Measurements from ENCODE around the gene SHROOM1.
A peak's percentile ranks its signal among the peaks of the same experiment; 100 is the strongest.
"Not testable (repeated sequence)": the region's sequence is repeated elsewhere in the genome, so short reads cannot be mapped to it uniquely, and the experiment has no call there.

The SHROOM1 gene

GRCh38 chr5:132830436-132831094 is at the start of gene SHROOM1:
SHROOM1 (minus strand) TSS chr5:132830647; CDS start chr5:132826140, 4,507 bp downstream.
- peak; percentile 80 for DNase-seq (ENCODE audit: low spot score)

GRCh38 chr5:132877938-132878337 is 47.5 kb upstream of the SHROOM1 start:
- no peak for DNase-seq (ENCODE audit: low spot score)

- DNase-seq (ENCODE audit: low spot score): no peak
Observed at GRCh38 chr5:132877466-132877865, 47.0 kb upstream of the SHROOM1 start.

- DNase-seq (ENCODE audit: low spot score): no peak
Observed at GRCh38 chr5:132876020-132876759, 45.7 kb upstream of the SHROOM1 start.

GRCh38 chr5:132873930-132874271 is 43.5 kb upstream of the SHROOM1 start:
- DNase-seq (ENCODE audit: low spot score): no peak

GRCh38 chr5:132873119-132873929 is 42.9 kb upstream of the SHROOM1 start, which contains the start of gene LEAP2:
LEAP2 (plus strand) TSS chr5:132873668; CDS start chr5:132873695, 27 bp downstream.
- no peak for DNase-seq (ENCODE audit: low spot score)

- DNase-seq (ENCODE audit: low spot score): no peak
Observed at GRCh38 chr5:132872788-132873118, 42.3 kb upstream of the SHROOM1 start.

- no peak for DNase-seq (ENCODE audit: low spot score)
Observed at GRCh38 chr5:132871459-132872284, 41.2 kb upstream of the SHROOM1 start.

GRCh38 chr5:132870801-132871200 is 40.4 kb upstream of the SHROOM1 start:
- DNase-seq (ENCODE audit: low spot score): no peak

- DNase-seq (ENCODE audit: low spot score): no peak
Observed at GRCh38 chr5:132868754-132869153, 38.3 kb upstream of the SHROOM1 start.

- DNase-seq (ENCODE audit: low spot score): no peak
Observed at GRCh38 chr5:132867046-132867451, 36.6 kb upstream of the SHROOM1 start.

GRCh38 chr5:132866342-132867045 is 36.0 kb upstream of the SHROOM1 start, which contains the start of the genes GDF9 and UQCRQ:
GDF9 (minus strand) TSS chr5:132866469; CDS start chr5:132864533, 1,936 bp downstream.
UQCRQ (plus strand) TSS chr5:132866642; CDS start chr5:132866882, 240 bp downstream.
- peak; percentile 91 for DNase-seq (ENCODE audit: low spot score)

- no peak for DNase-seq (ENCODE audit: low spot score)
Observed at GRCh38 chr5:132865668-132866341, 35.4 kb upstream of the SHROOM1 start.

- no peak for DNase-seq (ENCODE audit: low spot score)
Observed at GRCh38 chr5:132860742-132861141, 30.3 kb upstream of the SHROOM1 start.

GRCh38 chr5:132859889-132860437 is 29.5 kb upstream of the SHROOM1 start:
- no peak for DNase-seq (ENCODE audit: low spot score)

- DNase-seq (ENCODE audit: low spot score): no peak
Observed at GRCh38 chr5:132856011-132856410, 25.6 kb upstream of the SHROOM1 start.

GRCh38 chr5:132854992-132855391 is 24.5 kb upstream of the SHROOM1 start:
- DNase-seq (ENCODE audit: low spot score): not testable (repeated sequence)

GRCh38 chr5:132854301-132854700 is 23.9 kb upstream of the SHROOM1 start:
- no peak for DNase-seq (ENCODE audit: low spot score)

GRCh38 chr5:132853790-132854189 is 23.3 kb upstream of the SHROOM1 start:
- DNase-seq (ENCODE audit: low spot score): no peak

- DNase-seq (ENCODE audit: low spot score): no peak
Observed at GRCh38 chr5:132853323-132853722, 22.9 kb upstream of the SHROOM1 start.
